Pons (tissue), 1 donor: ENCODE results near the gene GTF2F2.

Experiments
- DNase-seq: peaks from one replicate; pipeline ENCODE4 v3.0.0-alpha.2; 2016; ENCODE audit warnings: low spot score

Gene GTF2F2

DNA sequence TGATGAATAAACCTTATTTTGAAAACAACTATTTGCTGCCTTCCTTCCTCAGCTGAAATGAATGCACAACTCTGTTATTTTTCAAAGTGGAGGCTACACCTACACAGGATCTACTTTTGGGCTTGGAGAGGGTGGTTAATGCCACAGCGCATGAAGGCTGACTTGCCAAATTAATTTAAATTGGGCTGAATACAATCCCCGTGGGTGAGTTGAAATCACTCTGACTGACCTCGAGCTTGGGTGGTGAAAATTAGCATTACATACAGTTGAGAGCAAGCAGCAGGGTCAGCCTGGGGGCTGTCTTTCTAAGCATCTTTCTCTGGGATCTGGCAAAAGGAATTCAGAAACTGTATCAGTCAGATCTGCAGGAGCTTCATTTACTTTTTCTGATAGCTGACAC is 182.2 kb downstream of the GTF2F2 start:
- no peak for DNase-seq

DNA sequence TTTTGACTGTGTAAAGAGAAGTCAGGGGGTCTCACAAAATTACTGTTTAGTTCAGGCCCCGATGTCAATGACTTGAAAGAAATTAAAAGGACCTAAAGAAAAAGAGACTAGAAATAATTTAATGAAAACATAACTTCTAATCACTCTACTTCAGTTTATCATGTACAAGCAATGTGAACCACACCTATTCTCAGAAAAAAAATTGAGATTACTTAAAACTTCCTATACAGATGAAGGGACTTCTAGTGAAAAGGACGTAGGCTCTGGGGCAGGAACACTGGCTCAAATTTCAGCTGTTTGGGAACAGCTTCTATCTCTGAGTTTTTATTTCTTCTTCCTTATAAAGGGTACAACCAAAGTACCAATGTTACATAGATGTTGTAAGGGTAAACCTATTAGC is 182.7 kb downstream of the GTF2F2 start:
- no peak for DNase-seq

DNA sequence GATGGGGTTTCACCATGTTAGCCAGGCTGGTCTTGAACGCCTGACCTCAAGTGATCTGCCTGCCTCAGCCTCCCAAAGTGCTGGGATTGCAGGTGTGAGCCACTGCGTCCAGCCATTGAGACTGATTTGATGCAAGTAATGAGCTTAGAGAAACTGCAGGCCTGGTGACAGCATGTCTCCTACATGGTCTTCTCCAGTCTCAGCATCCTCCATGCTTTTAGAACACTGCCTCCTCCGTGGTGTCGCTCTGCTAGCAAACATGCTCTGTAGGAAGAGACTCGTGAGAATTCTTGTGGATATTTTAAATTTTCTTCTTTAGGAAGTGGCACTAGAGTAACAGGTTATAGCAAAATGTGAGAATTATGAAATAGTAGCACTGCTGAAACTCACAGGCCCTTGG is 183.6 kb downstream of the GTF2F2 start:
- no peak for DNase-seq

DNA sequence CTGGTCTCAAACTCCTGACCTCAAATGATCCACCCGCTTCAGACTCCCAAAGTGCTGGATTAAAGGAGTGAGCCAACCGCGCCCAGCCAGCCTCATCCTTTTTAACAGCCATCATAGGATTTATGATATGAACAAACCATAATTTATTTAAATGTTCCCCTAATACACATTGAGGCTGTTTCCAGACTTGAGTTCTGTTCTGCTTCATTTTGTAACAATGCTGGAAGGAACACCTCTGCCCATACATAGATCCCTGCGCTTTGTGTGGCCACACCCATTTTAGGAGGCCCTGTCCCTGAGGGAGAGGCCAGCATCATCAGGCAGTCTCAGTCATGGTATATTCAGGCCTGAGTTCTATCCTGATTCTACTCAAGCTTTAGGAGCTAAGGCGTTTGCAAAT is 184.8 kb downstream of the GTF2F2 start:
- no peak for DNase-seq

DNA sequence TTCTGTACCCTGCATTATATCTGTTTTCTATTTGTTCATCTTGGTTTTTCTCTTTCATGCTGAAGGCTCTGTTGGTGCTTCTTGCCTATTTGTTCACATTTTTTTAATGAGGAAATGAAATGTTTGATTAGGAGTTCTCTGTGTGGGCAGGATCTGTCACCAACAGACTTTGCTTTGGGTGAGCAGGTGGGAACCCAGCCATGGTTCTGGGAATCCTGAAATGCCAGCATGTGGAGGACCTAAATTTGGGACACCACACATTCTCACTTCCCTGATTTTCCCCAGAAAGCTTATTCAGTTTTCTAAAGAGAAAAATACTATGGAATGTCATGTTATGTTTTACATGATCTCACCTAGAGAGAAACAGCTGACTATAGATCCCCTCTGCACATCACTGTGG is 186.7 kb downstream of the GTF2F2 start:
- DNase-seq: no peak

DNA sequence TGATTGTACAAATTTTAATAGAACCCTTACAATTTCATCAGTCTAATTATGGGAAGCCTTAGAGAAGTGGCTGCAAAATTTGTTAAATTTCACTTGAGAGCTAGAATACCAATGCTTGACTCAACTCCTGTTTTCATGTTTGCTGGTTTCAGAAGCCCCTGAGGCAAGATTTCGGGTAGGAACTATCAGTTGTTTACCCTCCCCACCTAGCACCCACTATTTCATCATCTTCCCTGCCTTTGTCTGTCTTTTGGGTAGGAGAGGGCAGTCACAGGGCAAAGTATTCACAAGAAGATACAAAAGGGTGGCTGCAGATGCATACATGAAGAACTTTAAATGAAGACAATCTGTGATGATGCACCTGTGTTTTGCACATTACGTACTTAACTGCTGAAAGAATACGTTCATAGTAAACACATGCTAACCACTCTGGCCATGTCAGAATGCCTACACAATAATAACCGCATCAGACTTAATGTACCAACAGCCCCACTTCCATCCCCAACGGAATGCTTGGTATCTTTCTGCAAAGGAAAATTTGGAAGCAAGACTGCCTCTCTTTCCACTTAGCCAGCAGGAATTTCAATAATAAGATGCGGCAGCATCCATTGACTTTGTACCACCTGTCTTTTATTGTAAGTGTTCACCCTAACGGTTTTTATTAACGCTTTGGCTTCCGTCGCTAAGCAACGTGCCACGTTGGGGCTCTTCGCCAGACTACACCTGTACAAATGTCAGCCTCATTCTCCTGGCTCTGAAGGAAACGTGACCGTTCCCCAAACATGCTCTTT is 190.2 kb downstream of the GTF2F2 start:
- no peak for DNase-seq

DNA sequence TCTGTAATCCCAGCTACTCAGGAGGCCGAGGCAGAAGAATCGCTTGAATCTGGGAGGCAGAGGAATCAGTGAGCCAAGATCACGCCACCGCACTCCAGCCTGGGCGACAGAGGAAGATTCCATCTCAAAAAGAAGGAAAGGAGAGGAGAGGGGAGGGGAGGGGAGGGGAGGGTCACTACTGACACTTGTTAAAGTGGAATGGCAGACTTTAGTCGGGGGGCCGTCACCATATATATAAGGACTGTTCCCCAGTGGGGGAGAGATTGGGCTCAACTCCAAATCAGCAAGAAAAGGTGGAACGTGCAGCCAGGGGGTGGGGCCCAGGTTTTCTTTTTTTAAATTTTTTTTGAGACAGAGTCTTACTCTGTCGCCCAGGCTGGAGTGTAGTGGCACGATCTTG is 194.5 kb downstream of the GTF2F2 start:
- DNase-seq: no peak

DNA sequence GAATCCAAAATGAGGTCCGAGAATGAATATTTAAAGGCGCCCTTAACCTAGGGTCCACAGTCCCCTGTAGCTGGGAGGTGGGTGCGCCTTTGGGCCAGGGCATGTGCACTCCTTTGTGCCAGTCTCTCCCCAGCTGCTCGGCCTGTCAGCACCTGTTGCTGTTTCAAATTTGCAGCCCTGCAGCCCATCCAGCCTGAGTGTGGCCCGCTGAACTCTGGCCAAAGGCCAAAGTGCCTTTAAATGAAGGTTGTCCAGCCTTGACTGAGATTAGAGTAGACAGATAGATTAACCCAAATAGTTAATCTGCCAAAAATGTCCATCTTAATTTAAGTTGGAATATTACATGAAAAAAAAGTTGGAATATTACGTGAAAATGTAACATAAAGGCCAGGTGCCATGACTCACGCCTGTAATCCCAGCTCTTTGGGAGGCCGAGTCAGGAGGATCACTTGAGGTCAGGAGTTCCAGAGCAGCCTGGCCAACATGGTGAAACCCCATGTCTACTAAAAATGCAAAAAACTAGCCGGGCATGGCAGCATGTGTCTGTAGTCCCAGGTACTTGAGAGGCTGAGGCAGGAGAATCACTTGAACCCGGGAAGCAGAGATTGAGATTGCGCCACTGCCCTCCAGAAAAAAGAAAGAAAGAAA is 195.3 kb downstream of the GTF2F2 start:
- no peak for DNase-seq

DNA sequence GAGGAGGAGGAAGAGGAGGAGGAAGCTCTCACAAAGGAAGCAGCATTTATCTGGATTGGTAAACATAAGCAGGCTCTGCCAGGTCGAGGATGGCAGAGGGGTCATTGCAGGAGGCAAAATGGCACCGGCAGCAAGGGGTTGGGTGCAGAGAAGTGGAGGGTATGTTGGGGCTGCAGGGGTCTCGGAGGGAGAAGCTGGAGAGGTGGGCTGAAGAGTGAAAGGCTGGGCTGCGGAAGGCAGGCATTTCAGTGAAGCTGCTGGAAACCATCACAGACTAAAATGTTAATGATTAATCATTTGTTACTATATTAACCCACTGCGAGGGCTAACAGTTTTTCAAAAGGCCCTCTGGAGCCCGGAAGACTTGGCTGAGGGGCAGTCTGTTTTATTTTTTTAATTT is 196.0 kb downstream of the GTF2F2 start:
- no peak for DNase-seq

DNA sequence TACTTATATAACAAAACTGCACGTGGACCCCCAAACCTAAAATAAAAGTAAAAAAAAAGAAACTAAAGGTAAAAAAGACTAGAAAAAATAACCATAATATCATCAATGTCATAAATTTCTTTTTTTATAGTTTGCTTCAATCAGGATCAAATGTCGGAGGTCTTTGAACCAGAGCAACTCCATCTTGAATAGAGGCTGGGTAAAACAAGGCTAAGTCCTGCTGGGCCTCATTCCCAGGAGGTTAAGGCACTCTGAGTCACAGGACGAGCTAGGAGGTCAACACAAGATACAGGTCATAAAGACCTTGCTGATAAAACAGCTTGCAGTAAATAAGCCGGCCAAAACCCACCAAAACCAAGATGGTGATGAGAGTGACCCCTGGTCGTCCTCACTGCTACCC is 196.7 kb downstream of the GTF2F2 start:
- DNase-seq: no peak

DNA sequence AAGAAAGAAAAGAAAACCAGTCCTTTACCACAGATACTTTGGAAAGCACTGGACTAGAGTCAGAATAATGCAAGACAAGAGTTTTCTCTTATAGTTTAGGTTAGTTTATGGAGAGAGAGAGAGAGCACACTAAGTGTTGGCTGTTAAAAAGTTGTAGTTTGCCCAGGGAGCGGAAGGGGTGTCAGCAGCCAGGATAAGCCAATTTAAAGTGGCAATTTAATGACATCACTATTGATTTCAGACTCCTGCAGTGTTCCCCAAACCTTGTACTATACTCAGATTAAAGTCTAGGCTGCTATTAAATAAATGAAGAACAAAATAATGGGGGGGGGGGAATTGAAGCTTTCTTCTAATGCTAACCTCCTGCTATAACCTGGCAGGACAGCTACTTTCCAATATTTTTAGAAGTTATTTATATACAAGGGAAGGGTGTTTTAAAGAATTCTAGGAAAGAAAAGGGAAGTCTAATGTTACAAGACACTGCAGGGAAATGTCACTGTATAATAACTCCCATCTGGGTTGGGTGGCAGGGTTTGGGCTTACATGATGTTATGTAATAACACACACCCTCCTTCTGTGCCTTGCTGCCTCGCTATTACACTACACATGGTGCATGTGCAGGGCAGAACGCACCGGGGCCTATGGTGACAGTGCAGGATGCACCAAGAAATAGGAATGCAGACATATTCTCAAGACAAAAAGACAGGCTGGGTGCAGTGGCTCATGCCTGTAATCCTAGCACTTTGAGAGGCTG is 200.7 kb downstream of the GTF2F2 start:
- no peak for DNase-seq

DNA sequence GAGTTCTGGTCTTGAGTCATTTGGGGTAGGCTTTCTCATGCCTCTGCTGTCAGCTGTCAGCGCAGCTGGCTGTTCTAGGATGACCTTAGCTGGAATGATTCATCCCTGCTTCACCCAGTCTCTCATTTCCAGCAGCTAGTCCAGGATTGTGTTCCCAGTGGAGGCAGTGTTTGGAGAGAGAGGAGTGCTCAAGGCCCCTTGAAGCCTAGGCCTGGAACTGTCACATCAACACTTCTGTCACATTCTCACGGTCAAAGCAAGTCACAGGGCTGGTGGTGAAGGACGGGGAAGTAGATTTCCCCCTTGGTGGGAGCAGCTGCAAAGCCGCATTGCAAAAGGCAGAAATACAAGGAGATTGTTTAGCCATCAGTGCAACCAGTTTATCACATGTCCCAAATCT is 205.5 kb downstream of the GTF2F2 start:
- no peak for DNase-seq

DNA sequence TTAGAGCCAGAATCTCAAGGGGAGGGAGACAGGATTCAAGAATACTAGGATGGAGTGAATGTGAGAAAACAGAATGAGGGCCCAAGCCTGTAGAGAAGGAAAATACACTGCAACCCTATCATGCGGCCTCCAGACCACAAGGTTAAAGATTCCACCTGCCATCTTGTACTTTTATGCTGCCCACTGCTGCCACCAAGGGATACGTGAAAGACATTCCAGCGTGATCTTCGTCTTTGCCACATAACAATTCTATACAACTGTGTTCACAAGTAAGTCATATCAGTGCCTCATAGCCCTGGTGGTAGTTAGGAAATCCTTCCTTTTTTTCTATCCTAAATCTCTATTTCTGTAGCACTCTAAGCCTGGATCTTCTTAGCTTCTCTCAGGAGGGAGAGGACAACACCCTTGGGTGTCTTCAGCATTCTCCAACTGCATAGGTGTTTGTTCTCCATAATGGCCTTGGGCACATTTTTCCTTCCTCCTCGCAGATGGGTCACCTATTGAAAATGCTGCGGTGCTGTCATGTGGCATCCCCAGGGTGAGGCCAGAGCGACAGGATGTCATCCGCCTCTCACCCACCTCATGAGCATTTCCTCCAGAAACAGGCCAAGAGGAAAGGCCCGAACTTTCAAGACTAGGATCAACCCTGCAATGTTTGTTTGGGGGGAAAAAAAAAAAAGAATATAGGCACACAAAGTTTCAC is 207.1 kb downstream of the GTF2F2 start:
- no peak for DNase-seq

DNA sequence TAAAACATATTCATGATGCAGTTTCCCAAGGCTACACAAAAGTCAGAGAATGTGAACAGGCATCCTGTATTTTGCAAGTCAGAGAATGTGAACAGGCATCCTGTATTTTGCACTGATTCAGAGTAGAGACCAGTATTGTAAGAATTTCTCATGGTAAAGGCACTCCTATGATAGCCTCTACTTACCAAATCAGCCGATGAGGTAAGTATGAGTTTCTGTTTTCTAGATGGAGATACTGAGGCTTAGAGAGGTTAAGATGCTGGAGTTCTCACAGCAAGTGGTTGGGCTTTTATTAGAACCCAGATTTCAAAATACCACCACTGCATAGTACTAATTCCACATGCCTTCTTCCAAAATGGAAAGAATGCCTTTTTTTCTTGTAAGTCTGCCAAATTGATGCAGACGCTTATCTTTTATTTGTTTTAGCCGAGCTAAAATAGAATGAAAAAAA is 208.4 kb downstream of the GTF2F2 start:
- DNase-seq: no peak

DNA sequence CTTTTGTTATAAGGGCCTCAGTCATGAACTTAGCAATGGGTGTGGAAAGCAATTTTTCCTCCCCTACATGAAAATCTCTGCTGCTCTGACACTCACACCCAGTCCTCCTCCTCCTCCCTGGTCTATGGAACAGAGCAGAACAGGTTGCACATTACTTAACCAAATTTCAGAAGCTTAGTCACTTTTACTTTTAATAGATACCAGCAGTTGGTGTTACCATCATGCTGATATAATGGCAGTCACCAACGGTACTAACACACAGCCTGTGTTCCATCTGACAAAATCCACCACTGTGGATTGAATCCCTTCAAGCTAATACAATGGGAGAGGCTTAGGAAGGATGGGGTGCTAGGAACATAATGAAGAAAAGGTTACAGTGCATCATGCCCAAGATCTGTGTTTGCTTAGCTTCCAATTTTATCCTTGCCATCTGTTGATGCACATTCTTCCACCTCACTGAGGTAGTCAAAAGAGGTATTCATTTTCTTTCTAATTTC is 210.9 kb downstream of the GTF2F2 start:
- DNase-seq: no peak

DNA sequence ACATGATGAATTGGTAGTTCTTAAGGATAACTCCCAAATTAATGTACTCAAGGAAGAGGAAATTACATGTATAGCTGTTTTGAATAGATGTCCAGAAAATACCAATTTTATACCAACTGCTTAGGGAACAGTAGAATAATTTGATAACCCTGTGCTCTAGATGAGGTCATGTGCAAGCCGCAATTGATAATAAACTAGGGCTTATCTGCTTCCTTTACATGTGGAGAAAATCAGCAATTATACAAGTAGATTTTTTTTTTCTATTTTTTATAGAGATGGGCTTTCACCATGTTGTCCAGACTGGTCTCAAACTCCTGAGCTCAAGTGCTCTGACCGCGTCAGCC is 211.4 kb downstream of the GTF2F2 start:
- DNase-seq: no peak

DNA sequence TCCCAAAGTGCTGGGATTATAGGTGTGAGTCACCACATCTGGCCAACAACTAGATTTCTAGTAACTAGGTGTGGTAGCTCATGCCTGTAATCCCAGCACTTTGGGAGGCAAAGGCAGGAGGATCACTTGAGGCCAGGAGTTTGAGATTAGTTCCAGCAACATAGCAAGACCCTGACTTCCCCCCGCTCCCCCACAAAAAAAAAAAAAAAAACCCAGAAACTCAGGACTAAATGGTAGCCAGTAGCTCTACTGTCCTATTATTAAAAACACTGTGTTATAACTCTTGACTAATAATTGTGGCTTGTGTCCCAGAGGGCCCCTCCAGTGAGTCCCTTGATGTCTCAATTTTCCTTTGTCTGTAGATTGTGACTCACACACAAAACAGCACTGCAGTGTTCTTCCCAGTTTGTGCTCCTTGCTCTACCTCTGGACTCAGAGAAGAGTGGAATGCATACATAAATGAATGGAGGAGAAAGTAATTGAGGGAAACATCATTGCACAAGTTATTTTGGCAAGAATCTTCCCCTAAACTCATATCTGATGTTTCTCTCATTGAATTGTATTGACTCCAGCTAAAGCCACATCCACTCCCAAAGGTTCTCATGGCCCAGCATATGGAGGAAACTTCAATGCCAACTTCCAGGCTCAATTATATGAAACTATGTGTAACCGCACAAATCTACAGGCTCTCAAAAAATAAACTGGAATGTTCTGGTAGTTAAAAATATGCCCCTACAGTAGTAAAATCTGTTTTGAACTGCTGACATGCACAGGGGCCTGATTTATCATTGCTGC is 211.9 kb downstream of the GTF2F2 start:
- no peak for DNase-seq

DNA sequence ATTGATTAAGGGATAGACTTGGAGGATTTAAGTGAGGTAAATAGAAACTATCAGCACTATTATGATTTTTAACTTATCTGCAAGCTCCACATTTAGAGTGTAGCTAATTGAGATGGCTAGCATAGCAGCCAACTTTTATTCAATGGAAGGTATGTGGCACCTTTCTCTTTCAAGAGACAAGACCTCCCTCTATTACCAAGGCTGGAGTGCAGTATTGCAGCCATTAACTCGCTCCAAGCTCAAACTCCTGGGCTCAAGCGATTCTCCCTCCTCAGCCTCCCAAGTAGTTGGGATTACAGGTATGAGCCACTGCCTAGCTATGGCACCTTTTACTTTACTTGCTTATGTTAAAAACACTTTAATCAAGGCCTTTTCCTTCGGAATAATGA is 212.5 kb downstream of the GTF2F2 start:
- no peak for DNase-seq

DNA sequence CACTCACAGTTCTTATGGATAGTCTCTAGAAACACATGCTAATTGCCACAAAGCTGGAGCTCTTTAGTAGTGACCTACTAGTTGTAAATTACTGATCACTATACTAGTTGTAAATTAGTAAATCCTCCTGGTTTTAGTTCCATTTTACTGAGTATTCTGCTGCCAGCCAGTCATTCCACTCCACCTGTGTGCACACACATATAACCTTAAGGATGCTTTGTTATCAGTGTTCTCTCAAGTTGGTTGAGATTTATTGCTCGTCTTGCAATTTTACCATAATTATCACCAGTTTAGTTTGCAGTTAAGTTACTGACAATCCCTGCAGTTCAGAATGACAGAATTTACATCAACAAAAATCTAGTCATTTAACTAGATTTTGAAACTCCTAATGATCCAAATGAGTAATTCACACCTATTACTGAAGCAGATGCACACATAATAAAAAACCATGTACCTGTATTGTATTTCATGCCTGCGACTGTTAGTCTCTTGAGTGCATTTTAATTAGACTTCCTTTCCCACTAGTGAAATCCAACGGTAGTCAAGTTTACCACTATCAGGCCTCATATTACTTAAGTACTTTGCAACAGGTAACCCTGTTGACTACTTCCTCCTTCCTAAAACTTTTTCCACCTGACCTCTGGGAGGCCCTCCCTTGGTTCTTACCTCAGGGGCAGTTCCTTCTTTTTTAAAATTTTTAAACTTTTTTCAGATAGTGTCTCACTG is 213.1 kb downstream of the GTF2F2 start:
- DNase-seq: no peak
